ENCODE data around the gene NHLRC4.

DNA sequence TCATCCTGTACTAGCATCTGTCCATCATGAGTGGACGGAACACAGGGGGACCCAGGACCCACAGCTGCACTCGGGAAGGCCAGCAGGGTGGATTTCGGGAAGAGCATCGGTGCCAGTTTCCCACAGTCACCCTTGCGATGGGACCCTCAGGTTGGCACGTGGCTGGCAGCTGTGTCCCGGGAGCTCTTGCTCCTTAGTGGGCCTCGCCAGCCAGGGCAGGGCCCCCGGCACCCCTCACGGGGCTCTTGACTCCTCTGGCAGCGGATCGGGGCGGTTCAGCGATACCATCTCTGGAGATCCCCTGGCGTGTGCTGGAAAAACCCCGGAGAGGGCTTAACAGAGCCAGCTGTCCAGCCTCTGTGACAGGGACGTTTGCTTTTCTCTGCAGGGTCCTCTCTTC lies 30.1 kb upstream of the NHLRC4 start:
- TF ChIP-seq, protein P1, sequence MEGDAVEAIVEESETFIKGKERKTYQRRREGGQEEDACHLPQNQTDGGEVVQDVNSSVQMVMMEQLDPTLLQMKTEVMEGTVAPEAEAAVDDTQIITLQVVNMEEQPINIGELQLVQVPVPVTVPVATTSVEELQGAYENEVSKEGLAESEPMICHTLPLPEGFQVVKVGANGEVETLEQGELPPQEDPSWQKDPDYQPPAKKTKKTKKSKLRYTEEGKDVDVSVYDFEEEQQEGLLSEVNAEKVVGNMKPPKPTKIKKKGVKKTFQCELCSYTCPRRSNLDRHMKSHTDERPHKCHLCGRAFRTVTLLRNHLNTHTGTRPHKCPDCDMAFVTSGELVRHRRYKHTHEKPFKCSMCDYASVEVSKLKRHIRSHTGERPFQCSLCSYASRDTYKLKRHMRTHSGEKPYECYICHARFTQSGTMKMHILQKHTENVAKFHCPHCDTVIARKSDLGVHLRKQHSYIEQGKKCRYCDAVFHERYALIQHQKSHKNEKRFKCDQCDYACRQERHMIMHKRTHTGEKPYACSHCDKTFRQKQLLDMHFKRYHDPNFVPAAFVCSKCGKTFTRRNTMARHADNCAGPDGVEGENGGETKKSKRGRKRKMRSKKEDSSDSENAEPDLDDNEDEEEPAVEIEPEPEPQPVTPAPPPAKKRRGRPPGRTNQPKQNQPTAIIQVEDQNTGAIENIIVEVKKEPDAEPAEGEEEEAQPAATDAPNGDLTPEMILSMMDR (IDR thresholded peaks at IDR 0.05) = no peak
- no peak for TF ChIP-seq POLR2A (IDR thresholded peaks at IDR 0.05)
